Breast epithelium (tissue), 4 donors: ENCODE data around the gene RAB5IF. TPM values are rescaled to one million over a fixed set of nuclear protein-coding genes. Genes with fewer than 3 reads are reported as not detected.

ENCODE experiments used
- DNase-seq, 2 donors: peaks; one replicate each; pipeline ENCODE4 v3.0.0-alpha.2; 2019; ENCODE audit warnings: low spot score in 2 of 2
- H3K27ac ChIP-seq, 2 donors: fragments of 200-600 bp; sonication (generic) in 1 of 2; one replicate each; pipeline ENCODE4 v1.5.1; 2016 to 2019; ENCODE audit warnings: mild to moderate bottlenecking in 1 of 2
- H3K27me3 ChIP-seq, 2 donors: fragments of 200-600 bp; sonication (generic) in 1 of 2; one replicate each; pipeline versions ENCODE4 v1.5.1 to v1.6.0; 2017 to 2019; ENCODE audit warnings: control low read depth in 1 of 2, mild to moderate bottlenecking in 1 of 2
- H3K36me3 ChIP-seq: fragments of 200-600 bp; one replicate; pipeline ENCODE4 v1.5.1; 2019
- H3K4me1 ChIP-seq, 2 donors: fragments of 200-600 bp; sonication (generic); one replicate each; pipeline ENCODE4 v1.5.1; 2016 to 2019; ENCODE audit warnings: control low read depth in 1 of 2
- H3K4me3 ChIP-seq, 3 donors: fragments of 200-600 bp; sonication (generic); 1 replicate in 2 of 3; 2 replicates in 1 of 3; pipeline ENCODE4 v1.5.1; 2016 to 2019; ENCODE audit warnings: mild to moderate bottlenecking in 3 of 3, moderate library complexity in 2 of 3
- H3K9me3 ChIP-seq, 2 donors: fragments of 200-600 bp; sonication (generic) in 1 of 2; one replicate each; pipeline ENCODE4 v1.5.1; 2016 to 2019; ENCODE audit warnings: control low read depth in 1 of 2
- POLR2A ChIP-seq: fragments of 450-650 bp; IDR thresholded peaks from one replicate; pipeline ENCODE4 v1.6.1; 2016; ENCODE audit warnings: antibody characterized with exemption, mild to moderate bottlenecking, moderate library complexity
- POLR2AphosphoS5 ChIP-seq, 3 donors: sonication (generic); formaldehyde crosslinking; IDR thresholded peaks; one replicate each; pipeline ENCODE4 v1.6.1; 2017; ENCODE audit warnings: antibody characterized with exemption in 3 of 3
- intact Hi-C: fragments of 100-400 bp; cut with DNase I; formaldehyde crosslinking; loops from one replicate; pipeline ENCODE4 v1.15.1; 2023; ENCODE audit warnings: low total_unique reads
- total RNA-seq, 3 donors: library from RNA; depleted of rRNA; stranded (reverse); fragments of >200 nt; gene quantifications; one replicate each; pipeline ENCODE4 v1.1.0, GENCODE V29; 2016
- TF ChIP-seq, protein P1 (sequence below), 3 donors: fragments of 450-650 bp; IDR thresholded peaks; one replicate each; pipeline ENCODE4 v1.5.1; 2016 to 2017; ENCODE audit warnings: antibody characterized with exemption in 3 of 3, mild to moderate bottlenecking in 3 of 3, moderate library complexity in 3 of 3

Gene RAB5IF
- total RNA-seq, 3 donors from 2014 or later = 70.2 to 79.9 (median 77.7) TPM

DNA sequence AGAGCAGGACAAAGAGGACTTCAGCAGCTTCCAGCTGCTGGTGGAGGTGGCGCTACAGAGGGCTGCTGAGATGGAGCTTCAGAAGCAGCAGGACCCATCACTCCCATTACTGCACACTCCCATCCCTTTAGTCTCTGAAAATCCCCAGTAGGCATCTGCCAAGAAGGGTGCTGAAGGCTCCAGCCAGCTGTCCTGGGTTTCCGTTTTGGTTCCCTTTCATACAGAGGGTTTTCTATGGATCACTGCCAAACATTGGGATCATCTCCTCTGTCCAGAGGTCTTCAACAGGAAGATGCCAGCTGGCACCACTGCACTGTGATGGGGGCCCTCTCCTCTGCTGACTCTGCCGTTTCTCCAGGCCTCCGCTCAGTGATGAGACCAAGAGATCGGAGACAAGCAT is 14.3 kb upstream of the RAB5IF start:
- Histone ChIP-seq H3K4me1 (no peaks in the 10 kb centered on the region), H3K27ac (no peak overlapping the region), H3K4me3 (no peak overlapping the region), H3K36me3 (no peaks in the 10 kb centered on the region), H3K9me3 (no peaks in the 10 kb centered on the region), H3K27me3 (no peaks in the 10 kb centered on the region)
- intact Hi-C loops = no loop called here
- DNase-seq = no peak
- TF ChIP-seq, protein P1, sequence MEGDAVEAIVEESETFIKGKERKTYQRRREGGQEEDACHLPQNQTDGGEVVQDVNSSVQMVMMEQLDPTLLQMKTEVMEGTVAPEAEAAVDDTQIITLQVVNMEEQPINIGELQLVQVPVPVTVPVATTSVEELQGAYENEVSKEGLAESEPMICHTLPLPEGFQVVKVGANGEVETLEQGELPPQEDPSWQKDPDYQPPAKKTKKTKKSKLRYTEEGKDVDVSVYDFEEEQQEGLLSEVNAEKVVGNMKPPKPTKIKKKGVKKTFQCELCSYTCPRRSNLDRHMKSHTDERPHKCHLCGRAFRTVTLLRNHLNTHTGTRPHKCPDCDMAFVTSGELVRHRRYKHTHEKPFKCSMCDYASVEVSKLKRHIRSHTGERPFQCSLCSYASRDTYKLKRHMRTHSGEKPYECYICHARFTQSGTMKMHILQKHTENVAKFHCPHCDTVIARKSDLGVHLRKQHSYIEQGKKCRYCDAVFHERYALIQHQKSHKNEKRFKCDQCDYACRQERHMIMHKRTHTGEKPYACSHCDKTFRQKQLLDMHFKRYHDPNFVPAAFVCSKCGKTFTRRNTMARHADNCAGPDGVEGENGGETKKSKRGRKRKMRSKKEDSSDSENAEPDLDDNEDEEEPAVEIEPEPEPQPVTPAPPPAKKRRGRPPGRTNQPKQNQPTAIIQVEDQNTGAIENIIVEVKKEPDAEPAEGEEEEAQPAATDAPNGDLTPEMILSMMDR (IDR thresholded peaks at IDR 0.05) = no peak

DNA sequence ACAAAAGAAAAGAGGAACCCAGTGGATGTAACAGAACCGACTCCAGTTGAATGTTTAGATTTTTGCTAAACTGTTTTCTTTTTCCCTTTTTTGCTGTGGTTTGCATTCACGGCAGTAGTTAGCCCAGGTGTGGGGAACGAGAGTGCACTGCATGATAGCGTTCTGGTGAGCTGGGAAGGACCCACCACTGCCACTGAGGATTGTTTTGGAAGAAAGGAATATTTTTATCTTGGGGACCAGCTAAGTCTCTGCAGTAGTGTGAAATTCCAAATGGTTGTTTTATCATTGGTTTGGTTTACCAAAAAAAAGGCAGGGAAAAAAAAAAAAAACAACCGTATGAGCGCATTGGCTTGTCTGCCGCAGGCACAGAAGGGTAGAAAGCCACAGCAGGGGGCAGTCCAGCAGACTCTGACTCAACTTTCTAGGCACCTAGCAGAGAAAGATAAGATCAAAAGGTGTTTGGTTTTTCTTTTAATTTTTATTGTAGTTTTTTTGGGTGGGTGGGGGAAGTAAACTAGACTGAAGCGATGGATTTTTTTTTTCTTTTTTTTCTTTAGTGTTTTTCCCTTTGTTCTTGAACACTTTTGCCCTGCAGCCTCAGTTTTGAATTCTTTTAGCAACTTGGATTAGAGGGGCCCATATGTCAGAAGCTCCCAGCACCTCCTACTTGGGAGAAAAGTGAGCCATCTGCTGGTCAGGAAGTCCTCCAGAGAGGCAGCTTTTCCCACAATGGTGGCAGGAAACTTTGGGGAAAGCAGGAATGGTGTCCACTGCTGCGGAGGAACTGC is 13.5 kb upstream of the RAB5IF start:
- H3K36me3 ChIP-seq = no peaks in the 10 kb centered on the region
- DNase-seq = no peak
- no peak overlapping the region for H3K27ac ChIP-seq
- no peak overlapping the region for H3K4me3 ChIP-seq
- no peaks in the 10 kb centered on the region for H3K27me3 ChIP-seq
- no peaks in the 10 kb centered on the region for H3K9me3 ChIP-seq
- intact Hi-C loops = no loop called here
- TF ChIP-seq, protein P1 (IDR thresholded peaks at IDR 0.05) = peak in 2 of 3 donors; percentile 24 to 25
- no peak for TF ChIP-seq POLR2AphosphoS5 (IDR thresholded peaks at IDR 0.05)
- no peaks in the 10 kb centered on the region for H3K4me1 ChIP-seq

DNA sequence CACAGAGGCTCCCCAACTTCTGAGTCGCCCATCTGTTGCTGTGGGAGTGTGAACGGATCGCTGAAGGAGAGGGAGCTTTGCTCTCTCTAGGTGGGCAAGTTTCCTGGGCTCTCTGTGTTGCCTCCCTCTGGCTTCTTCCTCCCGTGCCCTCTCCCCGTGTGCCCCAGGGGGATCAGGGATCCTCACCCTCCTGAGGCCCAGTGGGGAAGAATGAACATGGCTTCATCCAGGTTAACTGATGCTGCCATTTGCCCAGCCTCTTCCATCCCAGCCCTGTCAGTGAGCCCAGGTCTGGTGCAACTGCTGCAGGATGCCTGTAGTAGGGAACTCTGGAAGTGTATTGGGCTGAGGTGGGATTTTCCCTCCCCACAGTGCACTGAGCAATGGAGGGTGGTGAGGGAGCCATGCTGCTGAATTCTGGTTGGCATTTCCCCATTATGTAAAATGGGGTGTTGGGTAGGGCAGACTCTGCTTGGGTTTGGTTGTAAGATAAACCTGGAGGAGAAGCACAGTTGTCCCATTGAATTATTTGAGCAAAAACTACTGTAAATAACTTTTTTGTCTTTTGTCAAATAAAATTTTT is 12.1 kb upstream of the RAB5IF start:
- TF ChIP-seq POLR2AphosphoS5 (IDR thresholded peaks at IDR 0.05) = no peak
- TF ChIP-seq, protein P1 (IDR thresholded peaks at IDR 0.05) = no peak
- TF ChIP-seq POLR2A = no peak
- Histone ChIP-seq H3K27me3 (no peaks in the 10 kb centered on the region), H3K4me3 (no peak overlapping the region), H3K36me3 (no peaks in the 10 kb centered on the region), H3K4me1 (no peaks in the 10 kb centered on the region), H3K9me3 (no peaks in the 10 kb centered on the region), H3K27ac (no peak overlapping the region)
- intact Hi-C loops = no loop called here
- no peak for DNase-seq

DNA sequence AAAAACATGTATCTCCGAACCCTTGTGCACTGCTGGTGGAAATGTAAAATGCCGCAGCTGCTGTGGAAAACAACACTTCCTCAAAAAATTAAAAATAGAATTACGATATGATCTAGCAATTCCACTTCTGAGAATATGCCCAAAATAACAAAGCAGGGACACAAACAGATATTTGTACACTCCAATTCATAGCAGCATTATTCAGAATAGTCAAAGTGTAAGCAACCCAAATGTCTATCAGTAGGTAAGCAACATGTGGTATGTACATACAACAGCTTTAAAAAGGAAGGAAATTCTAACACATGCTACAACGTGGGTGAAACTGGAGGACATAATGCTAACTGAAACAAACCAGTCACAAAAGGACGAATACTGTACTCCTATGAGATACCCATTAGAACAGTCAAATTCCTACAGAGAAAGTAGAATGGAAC is 5.7 kb upstream of the RAB5IF start:
- intact Hi-C loops = no loop called here
- no peak for TF ChIP-seq POLR2A
- TF ChIP-seq POLR2AphosphoS5 (IDR thresholded peaks at IDR 0.05) = no peak
- TF ChIP-seq, protein P1 (IDR thresholded peaks at IDR 0.05) = no peak

GRCh38 chr20:36601540-36601939 is 4.0 kb upstream of the RAB5IF start:
- intact Hi-C loops = no loop called here
- Histone ChIP-seq H3K4me1 (no peaks in the 10 kb centered on the region), H3K27me3 (no peaks in the 10 kb centered on the region), H3K27ac (no peak overlapping the region), H3K36me3 (no peaks in the 10 kb centered on the region), H3K4me3 (no peak overlapping the region), H3K9me3 (no peaks in the 10 kb centered on the region)
- no peak for TF ChIP-seq POLR2A
- TF ChIP-seq, protein P1 (IDR thresholded peaks at IDR 0.05) = no peak
- no peak for DNase-seq

More for the DNA sequence above, 5.7 kb upstream of the RAB5IF start:
- no peaks in the 10 kb centered on the region for H3K4me1 ChIP-seq
- DNase-seq = no peak
- no peaks in the 10 kb centered on the region for H3K27me3 ChIP-seq
- no peak overlapping the region for H3K27ac ChIP-seq
- no peaks in the 10 kb centered on the region for H3K36me3 ChIP-seq
- H3K4me3 ChIP-seq = no peak overlapping the region
- H3K9me3 ChIP-seq = no peaks in the 10 kb centered on the region
